Measurements from ENCODE around the gene CLMP.

CLMP gene

GRCh38 chr11:123047947-123048293 is 147.1 kb downstream of the CLMP start:
- TF ChIP-seq CTCF (conservative IDR thresholded peaks at IDR 0.05): no peak

GRCh38 chr11:123047266-123047946 is 147.6 kb downstream of the CLMP start:
- no peak overlapping the region for H3K27ac ChIP-seq
- TF ChIP-seq CTCF (conservative IDR thresholded peaks at IDR 0.05): no peak

More at GRCh38 chr11:123047947-123048293, 147.1 kb downstream of the CLMP start:
- no peak overlapping the region for H3K27ac ChIP-seq

DNA sequence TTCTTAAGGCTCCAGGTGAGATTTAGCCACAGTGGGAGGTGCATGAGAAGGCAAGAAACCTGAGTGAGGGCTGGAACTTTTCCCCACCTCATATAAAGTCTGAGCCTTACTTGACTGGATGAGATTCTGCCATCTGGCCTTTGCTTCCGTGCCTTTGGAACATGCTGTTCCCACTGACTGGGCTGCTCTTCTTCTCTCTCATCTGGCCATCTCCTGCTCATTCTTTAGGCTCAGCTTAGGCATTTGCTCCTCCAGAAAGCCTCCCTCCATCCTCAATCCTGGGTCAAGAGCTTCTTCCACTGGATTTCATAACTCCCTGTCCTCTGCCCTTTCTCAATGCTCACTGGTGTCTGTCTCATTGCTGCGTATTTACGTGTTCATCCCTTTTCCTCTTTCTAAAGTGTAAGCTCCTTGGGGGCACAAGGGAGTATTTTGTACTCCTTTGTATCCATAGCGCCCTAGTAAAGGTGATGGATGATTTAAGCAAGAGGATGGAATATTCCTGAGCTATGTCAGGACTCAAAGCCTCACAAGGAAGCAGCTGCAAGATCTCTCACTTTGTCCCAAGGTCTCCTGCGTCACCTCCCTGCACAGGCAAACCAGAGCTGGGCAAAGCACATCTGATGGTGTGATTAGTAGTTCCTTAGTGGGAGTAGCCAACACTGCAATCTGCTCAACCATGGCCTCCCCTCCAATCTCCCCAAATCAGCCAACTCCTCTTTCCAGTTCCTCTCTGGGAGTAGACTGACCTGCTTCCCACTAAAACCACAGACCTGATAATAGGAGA is 148.4 kb downstream of the CLMP start:
- no peak overlapping the region for H3K27ac ChIP-seq
- TF ChIP-seq CTCF (conservative IDR thresholded peaks at IDR 0.05): no peak

DNA sequence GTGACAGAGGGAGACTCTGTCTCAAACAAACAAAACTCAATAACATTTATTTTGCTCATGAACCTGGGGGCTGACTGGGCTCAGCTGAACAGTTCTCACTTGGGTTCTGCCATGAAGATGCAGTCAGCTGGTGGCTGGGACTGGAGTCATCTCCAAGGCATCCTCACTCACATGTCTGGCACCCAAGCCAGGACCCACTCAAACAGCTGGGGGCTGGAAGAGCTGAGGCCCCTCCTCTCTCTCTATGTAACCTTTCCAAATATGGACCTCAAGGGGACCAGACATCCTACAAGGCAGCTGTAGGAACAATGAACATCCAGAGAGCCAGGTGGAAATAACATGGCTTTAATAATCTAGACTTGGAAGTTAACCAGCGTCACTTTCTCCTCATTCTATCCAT is 149.9 kb downstream of the CLMP start:
- no peak for TF ChIP-seq CTCF (conservative IDR thresholded peaks at IDR 0.05)
- no peak overlapping the region for H3K27ac ChIP-seq

- TF ChIP-seq CTCF (conservative IDR thresholded peaks at IDR 0.05): no peak
- no peak overlapping the region for H3K27ac ChIP-seq
Observed at GRCh38 chr11:123041185-123041584, 153.9 kb downstream of the CLMP start.

- no peak overlapping the region for H3K27ac ChIP-seq
- no peak for TF ChIP-seq CTCF (conservative IDR thresholded peaks at IDR 0.05)
Observed at GRCh38 chr11:123040111-123040432, 155.0 kb downstream of the CLMP start.

GRCh38 chr11:123035831-123036230 is 159.2 kb downstream of the CLMP start:
- no peak for TF ChIP-seq CTCF (conservative IDR thresholded peaks at IDR 0.05)
- no peak overlapping the region for H3K27ac ChIP-seq
